Keratinocyte (primary cell): ENCODE measurements around the gene FGF4. TPM values are rescaled to one million over a fixed set of nuclear protein-coding genes. Genes with fewer than 3 reads are reported as not detected.

Experiments
- DNase-seq: peaks from one replicate; pipeline ENCODE4 v3.0.0-alpha.2; 2011; ENCODE audit warnings: low read depth, missing footprints, low spot score
- FAIRE-seq: peaks from 2 replicates; lab custom pipeline; 2011; peaks lifted over from hg19 to GRCh38; lab: Jason Lieb, UNC
- H2AFZ ChIP-seq: 2 replicates; pipeline ENCODE4 v1.6.0; 2012; ENCODE audit warnings: low read length, control low read depth, inconsistent platforms; ENCODE audit not compliant: control insufficient read depth
- H3K27ac ChIP-seq: 2 replicates; pipeline ENCODE4 v1.5.1; 2011; ENCODE audit warnings: low read length; ENCODE audit not compliant: control insufficient read depth, insufficient read depth
- H3K27me3 ChIP-seq: 3 replicates; pipeline ENCODE4 v1.6.0; 2011; ENCODE audit warnings: low read length; ENCODE audit not compliant: control insufficient read depth, insufficient read depth; ENCODE audit errors: extremely low read depth
- H3K36me3 ChIP-seq, 2 experiments: 2 replicates in 1 of 2; 3 replicates in 1 of 2; pipeline ENCODE4 v1.5.1; 2011; ENCODE audit warnings: low read length in 2 of 2, mild to moderate bottlenecking in 1 of 2; ENCODE audit not compliant: control insufficient read depth in 2 of 2, insufficient read depth in 2 of 2; ENCODE audit errors: extremely low read depth in 1 of 2
- H3K4me1 ChIP-seq: 3 replicates; pipeline ENCODE4 v1.5.1; 2011; ENCODE audit warnings: low read length; ENCODE audit not compliant: control insufficient read depth, insufficient read depth; ENCODE audit errors: extremely low read depth
- H3K4me2 ChIP-seq: 3 replicates; pipeline ENCODE4 v1.6.0; 2011; ENCODE audit warnings: low read depth, low read length; ENCODE audit not compliant: control insufficient read depth, insufficient read depth; ENCODE audit errors: extremely low read depth
- H3K4me3 ChIP-seq, 3 experiments: fragments of 200-600 bp in 1 of 3; sonication (generic) in 1 of 3; 2 replicates in 2 of 3; 3 replicates in 1 of 3; pipeline ENCODE4 v1.5.1; 2011 to 2016; ENCODE audit warnings: low read length in 3 of 3, mild to moderate bottlenecking in 3 of 3, control low read depth in 2 of 3, inconsistent platforms in 1 of 3, low read depth in 1 of 3, mixed read lengths in 1 of 3, mixed run types in 1 of 3, moderate library complexity in 1 of 3; ENCODE audit not compliant: control insufficient read depth in 2 of 3, insufficient read depth in 2 of 3; ENCODE audit errors: extremely low read depth in 1 of 3
- H3K79me2 ChIP-seq: 2 replicates; pipeline ENCODE4 v1.6.0; 2012; ENCODE audit warnings: low read length; ENCODE audit not compliant: control insufficient read depth, insufficient read depth
- H3K9ac ChIP-seq: 3 replicates; pipeline ENCODE4 v1.6.0; 2011; ENCODE audit warnings: low read length; ENCODE audit not compliant: control insufficient read depth, insufficient read depth; ENCODE audit errors: extremely low read depth
- H3K9me1 ChIP-seq: 3 replicates; pipeline ENCODE4 v1.6.0; 2011; ENCODE audit warnings: low read length; ENCODE audit not compliant: control insufficient read depth, insufficient read depth; ENCODE audit errors: extremely low read depth
- H3K9me3 ChIP-seq: 2 replicates; pipeline ENCODE4 v1.5.1; 2012; ENCODE audit warnings: low read depth, low read length; ENCODE audit not compliant: control insufficient read depth
- H4K20me1 ChIP-seq: 3 replicates; pipeline ENCODE4 v1.6.0; 2011; ENCODE audit warnings: low read length; ENCODE audit not compliant: control insufficient read depth, insufficient read depth; ENCODE audit errors: extremely low read depth
- CTCF ChIP-seq, 3 experiments: IDR thresholded peaks in 1 of 3; conservative IDR thresholded peaks in 1 of 3; optimal IDR thresholded peaks in 1 of 3; 2 replicates in 2 of 3; 3 replicates in 1 of 3; pipeline versions ENCODE3 to v1.5.1; 2011; ENCODE audit warnings: low read length in 3 of 3, mild to moderate bottlenecking in 3 of 3, moderate library complexity in 2 of 3, control low read depth in 1 of 3, inconsistent platforms in 1 of 3; ENCODE audit not compliant: insufficient read depth in 2 of 3; ENCODE audit errors: extremely low read depth in 1 of 3
- EZH2 ChIP-seq: IDR thresholded peaks from one replicate; pipeline ENCODE4 v1.6.1; 2012; ENCODE audit warnings: inconsistent platforms, mild to moderate bottlenecking, low read length, moderate library complexity
- dilution Hi-C: fragments of 300-500 bp; cut with MboI; formaldehyde crosslinking; loops from one replicate; pipeline ENCODE4 v1.7.0; 2020; ENCODE audit warnings: low sequenced_read_pairs; ENCODE audit not compliant: extremely low pct_ligation_motif_present
- polyA minus RNA-seq, 3 experiments: library from RNA; depleted of rRNA, polyadenylated mRNA; stranded (reverse); fragments of >200 nt; gene quantifications; 1 replicate in 1 of 3; 2 replicates in 1 of 3; 3 replicates in 1 of 3; pipeline ENCODE4 v1.2.3, GENCODE V29; 2011
- polyA plus RNA-seq, 5 experiments: library from polyadenylated mRNA; depleted of rRNA in 3 of 5; stranded (reverse) in 3 of 5; stranded (forward) in 1 of 5; unstranded in 1 of 5; fragments of >200 nt; gene quantifications; 1 replicate in 1 of 5; 2 replicates in 3 of 5; 3 replicates in 1 of 5; pipeline versions ENCODE4 v1.2.1 to v1.2.3, GENCODE V29; 2011 to 2012; ENCODE audit warnings: missing spikeins in 2 of 5, low read depth in 1 of 5, low replicate concordance in 1 of 5

FGF4 gene
- polyA plus RNA-seq, result not detected in 3 replicates
- not detected for polyA plus RNA-seq (2011; ENCODE audit: low read depth)
- not detected in 2 replicates for polyA plus RNA-seq (2011; cell fraction: cytosol; rRNA removed)
- not detected in 2 replicates for polyA plus RNA-seq (2011; cell fraction: nucleus; rRNA removed)
- not detected in 2 replicates for polyA plus RNA-seq (2012; ENCODE audit: low replicate concordance)
- 0.13 TPM in 1 of 3 replicates, not detected in the others for polyA minus RNA-seq
- polyA minus RNA-seq (2011; cell fraction: cytosol; rRNA and poly(A)+ RNA removed), result not detected
- not detected in 2 replicates for polyA minus RNA-seq (2011; cell fraction: nucleus; rRNA and poly(A)+ RNA removed)

- no peak within 1 kb of the TSS for H3K9ac ChIP-seq
- no peak within 1 kb of the TSS for H3K4me2 ChIP-seq
- no peaks in the 10 kb centered on the region for H3K9me1 ChIP-seq
- peaks cover 61% of the 10 kb centered on the region for H3K27me3 ChIP-seq
- no peak within 1 kb of the TSS for H2AFZ ChIP-seq
- no peaks in the 10 kb centered on the region for H3K9me3 ChIP-seq
- peaks cover 3% of the 10 kb centered on the region for H4K20me1 ChIP-seq
- TF ChIP-seq EZH2 (no peak), CTCF (optimal IDR thresholded peaks at IDR 0.05 in 1 of 3, IDR thresholded peaks at IDR 0.05 in 1 of 3, conservative IDR thresholded peaks at IDR 0.05 in 1 of 3; ENCODE audit: extremely low read depth in 1 of 3, insufficient read depth in 2 of 3, low read length in 3 of 3) (no peak)
- dilution Hi-C loops, result no loop called here
- H3K79me2 ChIP-seq, result no peaks in the 10 kb centered on the region
- H3K27ac ChIP-seq, result no peak within 1 kb of the TSS
- DNase-seq (no peak), FAIRE-seq (no peak)
- H3K36me3 ChIP-seq, result no peaks in the 10 kb centered on the region
- no peaks in the 10 kb centered on the region for H3K4me1 ChIP-seq
- H3K4me3 ChIP-seq, result no peak within 1 kb of the TSS
Measured at GRCh38 chr11:69775163-69775755, at the start of gene FGF4. FGF4 (minus strand) TSS chr11:69775341; CDS start chr11:69775084, 257 bp downstream.

DNA sequence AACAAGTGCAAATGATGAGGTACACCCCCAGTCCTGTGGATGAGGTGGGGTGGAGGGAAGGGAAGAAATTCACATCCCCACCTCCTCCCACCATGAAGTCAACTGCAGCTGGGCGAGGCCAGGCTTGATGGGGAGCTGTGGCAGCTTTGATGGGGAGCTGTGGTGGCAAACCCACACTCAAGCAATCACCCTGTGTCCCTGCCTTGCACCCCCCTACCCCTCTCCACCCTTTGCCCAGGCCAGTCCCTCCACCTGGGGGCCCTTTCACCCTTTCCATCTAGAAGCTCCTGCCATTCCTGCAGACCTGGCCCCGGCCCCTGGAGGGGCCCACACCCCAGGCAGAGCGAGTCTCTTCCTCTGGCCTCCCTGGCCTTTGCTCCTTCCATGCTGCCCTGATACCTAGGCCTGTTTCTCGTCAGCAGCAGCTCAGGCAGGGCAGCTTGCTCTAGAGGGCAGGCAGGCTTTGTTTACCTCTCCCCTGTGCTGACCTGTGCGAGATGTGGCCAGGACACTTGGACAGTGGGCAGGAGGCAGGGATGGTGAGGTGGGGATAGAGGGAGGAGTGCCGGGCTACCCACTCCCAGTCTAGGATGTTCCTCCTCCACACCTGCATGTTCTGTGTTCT lies 48.6 kb upstream of the FGF4 start:
- no peaks in the 10 kb centered on the region for H3K4me1 ChIP-seq
- no peaks in the 10 kb centered on the region for H3K36me3 ChIP-seq
- DNase-seq (no peak), FAIRE-seq (no peak)
- H3K4me2 ChIP-seq, result no peak overlapping the region
- H3K9me1 ChIP-seq, result no peaks in the 10 kb centered on the region
- H3K27ac ChIP-seq, result no peak overlapping the region
- no peak overlapping the region for H3K9ac ChIP-seq
- no peak overlapping the region for H2AFZ ChIP-seq
- H3K9me3 ChIP-seq, result no peaks in the 10 kb centered on the region
- no peak overlapping the region for H3K4me3 ChIP-seq
- H4K20me1 ChIP-seq, result no peaks in the 10 kb centered on the region
- H3K27me3 ChIP-seq, result peaks cover 49% of the 10 kb centered on the region
- no peaks in the 10 kb centered on the region for H3K79me2 ChIP-seq
- TF ChIP-seq EZH2, result no peak
- TF ChIP-seq CTCF (optimal IDR thresholded peaks at IDR 0.05 in 1 of 3, IDR thresholded peaks at IDR 0.05 in 1 of 3, conservative IDR thresholded peaks at IDR 0.05 in 1 of 3; ENCODE audit: extremely low read depth in 1 of 3, insufficient read depth in 2 of 3, low read length in 3 of 3), result no peak
- dilution Hi-C loops, result no loop called here
